HEK293 (cell line): ENCODE results near the gene FOXA2.

Experiments
- CTCF ChIA-PET: fragments of 350-600 bp; formaldehyde crosslinking; extraction: SDS; loops from one replicate; lab custom pipeline; 2021; ENCODE audit warnings: antibody characterized with exemption; lab: Yijun Ruan, JAX
- POLR2A ChIA-PET: fragments of 300-600 bp; formaldehyde crosslinking; extraction: SDS; loops from one replicate; lab custom pipeline; 2020; ENCODE audit warnings: antibody characterized with exemption, inconsistent platforms; lab: Yijun Ruan, JAX
- H3K27ac ChIP-seq: fragments of 200-500 bp; sonication (Bioruptor generic); 2 replicates; pipeline ENCODE4 v1.5.1; 2014; ENCODE audit warnings: low read depth, low read length, control low read depth, inconsistent platforms; ENCODE audit errors: extremely low read depth
- H3K36me3 ChIP-seq, 2 experiments: fragments of 200-500 bp in 1 of 2; sonication (Bioruptor generic) in 1 of 2; 1 replicate in 1 of 2; 2 replicates in 1 of 2; pipeline ENCODE4 v1.5.1; 2014 to 2017; ENCODE audit warnings: inconsistent platforms in 2 of 2, low read length in 2 of 2; ENCODE audit not compliant: control insufficient read depth in 2 of 2, insufficient read depth in 1 of 2
- H3K4me1 ChIP-seq: fragments of 200-500 bp; sonication (Bioruptor generic); 2 replicates; pipeline ENCODE4 v1.5.1; 2014; ENCODE audit warnings: mild to moderate bottlenecking, low read length, inconsistent platforms; ENCODE audit not compliant: control insufficient read depth, insufficient read depth
- H3K4me3 ChIP-seq: 2 replicates; pipeline ENCODE4 v1.5.1; 2011; ENCODE audit warnings: low read depth, mild to moderate bottlenecking, control low read depth, low read length, moderate library complexity
- H3K9me3 ChIP-seq: fragments of 200-500 bp; sonication (Bioruptor generic); 2 replicates; pipeline ENCODE4 v1.5.1; 2014; ENCODE audit warnings: low read depth, low read length, inconsistent platforms; ENCODE audit not compliant: control insufficient read depth, insufficient read depth
- BCL11B ChIP-seq: fragments of 450-650 bp; formaldehyde crosslinking; IDR thresholded peaks from 2 replicates; pipeline ENCODE4 v1.5.1; 2016; ENCODE audit warnings: low read depth, missing biosample characterization, missing genetic modification characterization
- ELK4 ChIP-seq: IDR thresholded peaks from 2 replicates; pipeline ENCODE4 v1.6.1; 2011; ENCODE audit warnings: mild to moderate bottlenecking, low read depth, low read length, borderline replicate concordance
- GLIS1 ChIP-seq: fragments of 450-650 bp; formaldehyde crosslinking; IDR thresholded peaks from 2 replicates; pipeline ENCODE4 v1.5.1; 2016; ENCODE audit warnings: missing biosample characterization, missing genetic modification characterization
- SP2 ChIP-seq: fragments of 450-650 bp; formaldehyde crosslinking; IDR thresholded peaks from 2 replicates; pipeline ENCODE4 v1.5.1; 2016; ENCODE audit warnings: missing biosample characterization, missing genetic modification characterization
- ZBTB10 ChIP-seq: fragments of 450-650 bp; formaldehyde crosslinking; IDR thresholded peaks from 2 replicates; pipeline ENCODE4 v1.5.1; 2016; ENCODE audit warnings: missing biosample characterization, missing genetic modification characterization
- ZBTB48 ChIP-seq: fragments of 450-650 bp; formaldehyde crosslinking; IDR thresholded peaks from 2 replicates; pipeline ENCODE4 v1.5.1; 2016; ENCODE audit warnings: missing biosample characterization, missing genetic modification characterization
- ZEB2 ChIP-seq: fragments of 450-650 bp; formaldehyde crosslinking; IDR thresholded peaks from 2 replicates; pipeline ENCODE4 v1.5.1; 2016; ENCODE audit warnings: missing biosample characterization, missing genetic modification characterization
- ZFHX2 ChIP-seq: fragments of 450-650 bp; formaldehyde crosslinking; conservative IDR thresholded peaks from 2 replicates; pipeline ENCODE4 v1.5.1; 2016; ENCODE audit warnings: missing biosample characterization, missing genetic modification characterization
- ZFP69B ChIP-seq: fragments of 450-650 bp; formaldehyde crosslinking; IDR thresholded peaks from 2 replicates; pipeline ENCODE4 v1.5.1; 2016; ENCODE audit warnings: missing biosample characterization, missing genetic modification characterization
- ZNF19 ChIP-seq: fragments of 450-650 bp; formaldehyde crosslinking; IDR thresholded peaks from 2 replicates; pipeline ENCODE4; 2016; ENCODE audit warnings: missing biosample characterization, missing genetic modification characterization, low read depth
- ZNF473 ChIP-seq: fragments of 450-650 bp; formaldehyde crosslinking; IDR thresholded peaks from 2 replicates; pipeline ENCODE4 v1.5.1; 2017; ENCODE audit warnings: missing biosample characterization, missing genetic modification characterization
- ZNF501 ChIP-seq: fragments of 450-650 bp; formaldehyde crosslinking; IDR thresholded peaks from 2 replicates; pipeline ENCODE4 v1.5.1; 2016; ENCODE audit warnings: missing biosample characterization, missing genetic modification characterization
- ZNF518A ChIP-seq: fragments of 450-650 bp; formaldehyde crosslinking; conservative IDR thresholded peaks from 2 replicates; pipeline ENCODE4 v1.5.1; 2016; ENCODE audit warnings: low read depth, missing biosample characterization, missing genetic modification characterization
- ZNF544 ChIP-seq: fragments of 450-650 bp; formaldehyde crosslinking; IDR thresholded peaks from 2 replicates; pipeline ENCODE4 v1.5.0; 2017; ENCODE audit warnings: missing biosample characterization, missing genetic modification characterization
- ZNF548 ChIP-seq: fragments of 450-650 bp; formaldehyde crosslinking; IDR thresholded peaks from 2 replicates; pipeline ENCODE4 v1.5.1; 2016; ENCODE audit warnings: missing biosample characterization, missing genetic modification characterization
- ZNF555 ChIP-seq: fragments of 450-650 bp; formaldehyde crosslinking; conservative IDR thresholded peaks from 2 replicates; pipeline ENCODE4 v1.5.1; 2017; ENCODE audit warnings: missing biosample characterization, mild to moderate bottlenecking, missing genetic modification characterization, inconsistent platforms
- ZNF629 ChIP-seq: fragments of 450-650 bp; formaldehyde crosslinking; IDR thresholded peaks from 2 replicates; pipeline ENCODE4 v1.5.1; 2017; ENCODE audit warnings: missing biosample characterization, missing genetic modification characterization
- ZNF658 ChIP-seq: fragments of 450-650 bp; formaldehyde crosslinking; IDR thresholded peaks from 2 replicates; pipeline ENCODE4; 2016; ENCODE audit warnings: missing biosample characterization, missing genetic modification characterization
- ZNF664 ChIP-seq: fragments of 450-650 bp; formaldehyde crosslinking; IDR thresholded peaks from 2 replicates; pipeline ENCODE4 v1.5.1; 2016; ENCODE audit warnings: missing biosample characterization, missing genetic modification characterization
- ZSCAN5A ChIP-seq: fragments of 450-650 bp; formaldehyde crosslinking; IDR thresholded peaks from 2 replicates; pipeline ENCODE4 v1.5.1; 2016; ENCODE audit warnings: missing biosample characterization, missing genetic modification characterization

FOXA2 gene

GRCh38 chr20:22607695-22608094, 23.3 kb upstream of the FOXA2 start:
- H3K4me1 ChIP-seq, result no peaks in the 10 kb centered on the region
- H3K36me3 ChIP-seq, result no peaks in the 10 kb centered on the region
- no peak overlapping the region for H3K27ac ChIP-seq
- H3K9me3 ChIP-seq, result no peaks in the 10 kb centered on the region
- H3K4me3 ChIP-seq, result no peak overlapping the region
- POLR2A ChIA-PET, result no interaction called here
- CTCF ChIA-PET, result interaction anchor here (0.8 to 1.4 kb wide), 3 partner anchors 14 to 273 kb away, joined by 3 to 5 read pairs (median 5); no protein-coding TSS in a partner anchor
- TF ChIP-seq GLIS1 (tag by site-specific recombination) (no peak), ZFHX2 (tag by site-specific recombination) (no peak), ZNF664 (tag by site-specific recombination) (no peak), ZNF629 (tag by site-specific recombination) (no peak), BCL11B (tag by site-specific recombination) (no peak), ZNF548 (no peak), ZFP69B (no peak), ZBTB48 (tag by site-specific recombination) (no peak), ZNF555 (no peak), ZNF473 (tag by site-specific recombination) (no peak), ZNF518A (tag by site-specific recombination) (no peak), ZNF658 (no peak), ZNF544 (tag by site-specific recombination) (no peak), ZBTB10 (no peak), ZNF19 (tag by site-specific recombination) (no peak), ZSCAN5A (tag by site-specific recombination) (no peak), ELK4 (no peak), SP2 (tag by site-specific recombination) (no peak), ZNF501 (tag by site-specific recombination) (no peak), ZEB2 (no peak)
